GM12878 (cell line): ENCODE measurements around the gene XNDC1N. TPM values are rescaled to one million over a fixed set of nuclear protein-coding genes. Genes with fewer than 3 reads are reported as not detected.

Experiments
- BMI1 ChIP-seq: fragments of 450-650 bp; IDR thresholded peaks from 2 replicates; pipeline ENCODE4 v1.6.1; 2016; ENCODE audit warnings: mild to moderate bottlenecking, moderate library complexity, borderline replicate concordance
- CHD1 ChIP-seq: IDR thresholded peaks from 2 replicates; pipeline ENCODE4 v1.6.1; 2012; ENCODE audit warnings: low read depth, low read length, improper control_type of control experiment
- EZH2 ChIP-seq: IDR thresholded peaks from 2 replicates; pipeline ENCODE4 v1.6.1; 2012; ENCODE audit warnings: low read depth, mild to moderate bottlenecking, control low read depth, inconsistent platforms, low read length, borderline replicate concordance; ENCODE audit not compliant: control insufficient read depth
- IRF3 ChIP-seq: fragments of 450-650 bp; IDR thresholded peaks from 2 replicates; pipeline ENCODE4 v1.6.1; 2014; ENCODE audit warnings: mild to moderate bottlenecking
- KDM1A ChIP-seq: fragments of 200-600 bp; sonication (generic); IDR thresholded peaks from 2 replicates; pipeline ENCODE4 v1.6.1; 2016; ENCODE audit warnings: borderline replicate concordance
- KLF5 ChIP-seq: fragments of 450-650 bp; IDR thresholded peaks from 2 replicates; pipeline ENCODE4 v1.6.1; 2014; ENCODE audit warnings: mild to moderate bottlenecking; ENCODE audit not compliant: partially characterized antibody
- MYB ChIP-seq: fragments of 150-350 bp; IDR thresholded peaks from 2 replicates; pipeline ENCODE4 v1.6.1; 2014; ENCODE audit warnings: mild to moderate bottlenecking, low read depth, low read length, borderline replicate concordance
- NFXL1 ChIP-seq: fragments of 450-650 bp; IDR thresholded peaks from 2 replicates; pipeline ENCODE4 v1.6.1; 2017; ENCODE audit warnings: antibody characterized with exemption, mild to moderate bottlenecking, borderline replicate concordance
- NFYB ChIP-seq: IDR thresholded peaks from 2 replicates; pipeline ENCODE4 v1.6.1; 2011; ENCODE audit warnings: low read depth, mild to moderate bottlenecking, low read length, improper control_type of control experiment, moderate library complexity; ENCODE audit not compliant: insufficient read depth
- PAX5 ChIP-seq: IDR thresholded peaks from 2 replicates; pipeline ENCODE4 v1.6.1; 2011; ENCODE audit warnings: low read depth, low read length, borderline replicate concordance
- PML ChIP-seq: IDR thresholded peaks from 2 replicates; pipeline ENCODE4 v1.6.1; 2012; ENCODE audit warnings: low read length, inconsistent platforms
- POLR2AphosphoS2 ChIP-seq: IDR thresholded peaks from 2 replicates; pipeline ENCODE4 v1.6.1; 2011; ENCODE audit warnings: low read depth, mild to moderate bottlenecking, low read length, improper control_type of control experiment, moderate library complexity
- RFX5 ChIP-seq: IDR thresholded peaks from 2 replicates; pipeline ENCODE4 v1.6.1; 2011; ENCODE audit warnings: low read depth, low read length, improper control_type of control experiment
- SMAD1 ChIP-seq: fragments of 450-650 bp; IDR thresholded peaks from 2 replicates; pipeline ENCODE4 v1.6.1; 2018; ENCODE audit warnings: mild to moderate bottlenecking, low read depth; ENCODE audit not compliant: partially characterized antibody
- SMAD5 ChIP-seq: IDR thresholded peaks from 2 replicates; pipeline ENCODE4 v1.6.1; 2016; ENCODE audit warnings: antibody characterized with exemption, low read depth
- TCF12 ChIP-seq: IDR thresholded peaks from 2 replicates; pipeline ENCODE4 v1.6.1; 2011; ENCODE audit warnings: low read depth, mild to moderate bottlenecking, low read length
- USF1 ChIP-seq: IDR thresholded peaks from 2 replicates; pipeline ENCODE4 v1.6.1; 2011; ENCODE audit warnings: borderline replicate concordance, low read depth, mild to moderate bottlenecking, moderate library complexity, mixed read lengths, low read length; ENCODE audit not compliant: insufficient read depth; ENCODE audit errors: extremely low read length
- ZNF207 ChIP-seq: fragments of 450-650 bp; IDR thresholded peaks from 2 replicates; pipeline ENCODE4 v1.6.1; 2014; ENCODE audit warnings: antibody characterized with exemption, mild to moderate bottlenecking, borderline replicate concordance
- ZNF622 ChIP-seq: fragments of 450-650 bp; IDR thresholded peaks from 2 replicates; pipeline ENCODE4 v1.6.1; 2017; ENCODE audit warnings: mild to moderate bottlenecking, inconsistent platforms
- ZSCAN29 ChIP-seq: fragments of 450-650 bp; IDR thresholded peaks from 2 replicates; pipeline ENCODE4 v1.6.1; 2017; ENCODE audit warnings: mild to moderate bottlenecking, moderate library complexity
- polyA plus RNA-seq, 11 experiments: library from polyadenylated mRNA; depleted of rRNA in 4 of 11; unstranded in 6 of 11; stranded (reverse) in 5 of 11; fragments of >200 nt; fragmentation: Nextera tagmentation in 4 of 11; fragmentation: Illumina TruSeq in 1 of 11; extraction: Ambion mirVana in 4 of 11; extraction: Trizol in 1 of 11; gene quantifications; 1 replicate in 1 of 11; 2 replicates in 10 of 11; pipeline versions ENCODE4 v1.2.1 to v1.2.3, GENCODE V29; 2011 to 2016; ENCODE audit warnings: inconsistent platforms in 2 of 11, missing spikeins in 2 of 11, low read depth in 1 of 11
- total RNA-seq, 4 experiments: library from RNA; depleted of rRNA in 3 of 4; stranded (reverse); fragments of >200 nt in 3 of 4; fragmentation: Illumina TruSeq in 1 of 4; extraction: Trizol in 1 of 4; gene quantifications; 2 replicates each; pipeline versions ENCODE4 v1.2.1 to v1.2.3, GENCODE V29; 2013 to 2021
- TF ChIP-seq, protein P1 (sequence below): fragments of 450-650 bp; IDR thresholded peaks from 2 replicates; pipeline ENCODE4 v1.6.1; 2016; ENCODE audit warnings: mild to moderate bottlenecking, moderate library complexity, borderline replicate concordance
- TF ChIP-seq, protein P2 (sequence below): fragments of 450-650 bp; IDR thresholded peaks from 2 replicates; pipeline ENCODE4 v1.6.1; 2017; ENCODE audit warnings: mild to moderate bottlenecking

XNDC1N gene
- total and polyA plus RNA-seq, 10 of the 15 experiments (the other 5 are each of a cell fraction or from before 2014, with no cell fraction given): 5.7 to 13.7 (median 9.8) TPM

GRCh38 chr11:71928737-71929443 is 496 bp upstream of the XNDC1N start, which contains the start of gene RNF121 (continued):
- TF ChIP-seq, protein P1, sequence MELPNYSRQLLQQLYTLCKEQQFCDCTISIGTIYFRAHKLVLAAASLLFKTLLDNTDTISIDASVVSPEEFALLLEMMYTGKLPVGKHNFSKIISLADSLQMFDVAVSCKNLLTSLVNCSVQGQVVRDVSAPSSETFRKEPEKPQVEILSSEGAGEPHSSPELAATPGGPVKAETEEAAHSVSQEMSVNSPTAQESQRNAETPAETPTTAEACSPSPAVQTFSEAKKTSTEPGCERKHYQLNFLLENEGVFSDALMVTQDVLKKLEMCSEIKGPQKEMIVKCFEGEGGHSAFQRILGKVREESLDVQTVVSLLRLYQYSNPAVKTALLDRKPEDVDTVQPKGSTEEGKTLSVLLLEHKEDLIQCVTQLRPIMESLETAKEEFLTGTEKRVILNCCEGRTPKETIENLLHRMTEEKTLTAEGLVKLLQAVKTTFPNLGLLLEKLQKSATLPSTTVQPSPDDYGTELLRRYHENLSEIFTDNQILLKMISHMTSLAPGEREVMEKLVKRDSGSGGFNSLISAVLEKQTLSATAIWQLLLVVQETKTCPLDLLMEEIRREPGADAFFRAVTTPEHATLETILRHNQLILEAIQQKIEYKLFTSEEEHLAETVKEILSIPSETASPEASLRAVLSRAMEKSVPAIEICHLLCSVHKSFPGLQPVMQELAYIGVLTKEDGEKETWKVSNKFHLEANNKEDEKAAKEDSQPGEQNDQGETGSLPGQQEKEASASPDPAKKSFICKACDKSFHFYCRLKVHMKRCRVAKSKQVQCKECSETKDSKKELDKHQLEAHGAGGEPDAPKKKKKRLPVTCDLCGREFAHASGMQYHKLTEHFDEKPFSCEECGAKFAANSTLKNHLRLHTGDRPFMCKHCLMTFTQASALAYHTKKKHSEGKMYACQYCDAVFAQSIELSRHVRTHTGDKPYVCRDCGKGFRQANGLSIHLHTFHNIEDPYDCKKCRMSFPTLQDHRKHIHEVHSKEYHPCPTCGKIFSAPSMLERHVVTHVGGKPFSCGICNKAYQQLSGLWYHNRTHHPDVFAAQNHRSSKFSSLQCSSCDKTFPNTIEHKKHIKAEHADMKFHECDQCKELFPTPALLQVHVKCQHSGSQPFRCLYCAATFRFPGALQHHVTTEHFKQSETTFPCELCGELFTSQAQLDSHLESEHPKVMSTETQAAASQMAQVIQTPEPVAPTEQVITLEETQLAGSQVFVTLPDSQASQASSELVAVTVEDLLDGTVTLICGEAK: peak; percentile 82; the same call in 1 of the 2 replicates
- peak; percentile 79 for TF ChIP-seq KLF5
- TF ChIP-seq SMAD1: peak; percentile 48
- peak; percentile 63 for TF ChIP-seq PML
- no peak for TF ChIP-seq RFX5
- no peak for TF ChIP-seq ZSCAN29
- peak; percentile 97 for TF ChIP-seq IRF3
- peak; percentile 80 for TF ChIP-seq ZNF207
- 0 out of 2 replicates have a peak, but pooled peaks have one; percentile 0 for TF ChIP-seq EZH2
- TF ChIP-seq, protein P2, sequence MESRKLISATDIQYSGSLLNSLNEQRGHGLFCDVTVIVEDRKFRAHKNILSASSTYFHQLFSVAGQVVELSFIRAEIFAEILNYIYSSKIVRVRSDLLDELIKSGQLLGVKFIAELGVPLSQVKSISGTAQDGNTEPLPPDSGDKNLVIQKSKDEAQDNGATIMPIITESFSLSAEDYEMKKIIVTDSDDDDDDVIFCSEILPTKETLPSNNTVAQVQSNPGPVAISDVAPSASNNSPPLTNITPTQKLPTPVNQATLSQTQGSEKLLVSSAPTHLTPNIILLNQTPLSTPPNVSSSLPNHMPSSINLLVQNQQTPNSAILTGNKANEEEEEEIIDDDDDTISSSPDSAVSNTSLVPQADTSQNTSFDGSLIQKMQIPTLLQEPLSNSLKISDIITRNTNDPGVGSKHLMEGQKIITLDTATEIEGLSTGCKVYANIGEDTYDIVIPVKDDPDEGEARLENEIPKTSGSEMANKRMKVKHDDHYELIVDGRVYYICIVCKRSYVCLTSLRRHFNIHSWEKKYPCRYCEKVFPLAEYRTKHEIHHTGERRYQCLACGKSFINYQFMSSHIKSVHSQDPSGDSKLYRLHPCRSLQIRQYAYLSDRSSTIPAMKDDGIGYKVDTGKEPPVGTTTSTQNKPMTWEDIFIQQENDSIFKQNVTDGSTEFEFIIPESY: no peak
- TF ChIP-seq SMAD5: peak; percentile 42; the same call in 1 of the 2 replicates
- no peak for TF ChIP-seq BMI1
- TF ChIP-seq NFYB: no peak
- peak; percentile 92 for TF ChIP-seq POLR2AphosphoS2
- no peak for TF ChIP-seq ZNF622
- peak; percentile 5; the same call in 1 of the 2 replicates for TF ChIP-seq PAX5
- TF ChIP-seq MYB: no peak
- TF ChIP-seq KDM1A: no peak
- peak; percentile 61; the same call in 1 of the 2 replicates for TF ChIP-seq TCF12
- no peak for TF ChIP-seq USF1
- TF ChIP-seq CHD1: no peak
- no peak for TF ChIP-seq NFXL1
